H1 (cell line): ENCODE measurements around the gene GRID1.

Experiments
- CBX8 ChIP-seq: fragments of 300-800, 300-1000 bp; sonication (generic); IDR thresholded peaks from 2 replicates; pipeline ENCODE4 v1.7.1; 2016; ENCODE audit warnings: low read depth, low read length, borderline replicate concordance
- EP300 ChIP-seq, 2 experiments: IDR thresholded peaks; 1 replicate in 1 of 2; 2 replicates in 1 of 2; pipeline ENCODE4 v1.6.1; 2011 to 2012; ENCODE audit warnings: low read depth in 2 of 2, low read length in 2 of 2, mild to moderate bottlenecking in 2 of 2, borderline replicate concordance in 1 of 2, inconsistent platforms in 1 of 2, moderate library complexity in 1 of 2

GRCh38 chr10:85696893-85697292, 669.7 kb downstream of the GRID1 start:
- TF ChIP-seq CBX8, result no peak
- no peak for TF ChIP-seq EP300 (IDR thresholded peaks at IDR 0.05; ENCODE audit: borderline replicate concordance in 1 of 2, low read depth in 2 of 2, low read length in 2 of 2)
